H54 (cell line): Measurements from ENCODE around the gene AKAP6.
A peak's percentile ranks its signal among the peaks of the same experiment; 100 is the strongest.

ENCODE experiments used
- DNase-seq: peaks from one replicate; pipeline ENCODE4 v3.0.0; 2011; ENCODE audit warnings: low spot score, mixed read lengths; ENCODE audit not compliant: insufficient read length
- FAIRE-seq: peaks from 3 replicates; lab custom pipeline; 2011; peaks lifted over from hg19 to GRCh38; lab: Jason Lieb, UNC
- POLR2A ChIP-seq: IDR thresholded peaks from 2 replicates; pipeline ENCODE4 v1.6.1; 2011; ENCODE audit warnings: low read depth, mild to moderate bottlenecking, low read length

AKAP6 gene

DNA sequence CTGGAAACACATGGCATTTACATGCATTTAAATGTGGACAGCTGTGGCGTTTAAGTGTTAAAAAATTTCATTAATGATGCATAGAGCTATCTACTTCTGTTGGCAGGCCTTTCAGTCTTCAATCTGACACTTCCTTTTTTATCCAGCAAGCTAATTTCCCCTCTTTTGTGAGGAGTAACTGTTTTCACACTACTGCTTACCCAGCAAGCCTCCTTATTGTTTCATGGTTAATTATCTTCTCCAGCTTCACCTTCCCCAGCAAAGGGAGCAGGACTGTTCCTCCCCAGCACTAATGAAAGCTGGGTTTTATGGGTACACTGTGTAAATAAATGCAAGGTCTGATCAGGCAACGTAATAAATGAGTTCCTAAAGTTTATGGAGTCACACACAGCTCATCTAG is 480.2 kb downstream of the AKAP6 start:
- DNase-seq, result no peak
- peak; percentile 43 for FAIRE-seq

DNA sequence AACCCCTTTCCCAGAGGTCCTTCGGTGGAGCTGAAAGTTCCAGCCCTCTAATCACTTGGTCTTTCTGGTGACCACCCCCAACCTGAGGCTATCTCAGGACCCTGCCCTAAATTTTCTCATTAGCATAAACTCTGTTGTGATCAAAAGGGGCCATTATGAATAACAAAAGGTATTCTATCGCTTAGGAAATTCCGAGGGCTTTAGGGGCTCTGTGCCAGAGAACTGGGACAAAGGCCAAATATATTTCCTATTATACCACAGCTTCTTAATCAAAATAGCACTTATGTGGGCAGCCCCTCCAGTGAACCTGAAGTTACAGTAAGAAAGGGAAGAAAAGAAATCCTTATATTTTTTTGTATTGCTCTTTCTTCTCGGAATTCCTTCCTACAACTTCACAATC is 484.3 kb downstream of the AKAP6 start:
- DNase-seq, result no peak
- no peak for FAIRE-seq
- TF ChIP-seq POLR2A, result no peak

More for the DNA sequence above, 480.2 kb downstream of the AKAP6 start:
- no peak for TF ChIP-seq POLR2A

DNA sequence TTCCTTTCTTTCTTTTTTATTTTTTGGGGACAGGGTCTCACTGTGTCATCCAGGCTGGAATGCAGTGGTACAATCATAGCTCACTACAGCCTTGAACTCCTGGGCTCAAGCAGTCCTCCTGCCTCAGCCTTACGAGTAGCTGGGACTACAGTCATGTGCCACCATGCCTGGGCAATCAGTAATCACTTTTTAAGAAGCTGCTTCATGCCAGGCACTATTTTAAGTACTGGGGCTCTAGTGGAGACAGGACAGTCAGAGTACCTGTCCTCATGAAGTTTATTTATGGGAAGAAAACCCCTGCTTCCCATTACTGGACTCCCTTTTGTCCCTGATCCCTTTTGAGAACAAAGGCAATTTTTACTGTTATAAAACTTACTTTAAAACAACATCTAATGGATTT is 485.6 kb downstream of the AKAP6 start:
- FAIRE-seq, result no peak
- TF ChIP-seq POLR2A, result no peak
- DNase-seq, result no peak

DNA sequence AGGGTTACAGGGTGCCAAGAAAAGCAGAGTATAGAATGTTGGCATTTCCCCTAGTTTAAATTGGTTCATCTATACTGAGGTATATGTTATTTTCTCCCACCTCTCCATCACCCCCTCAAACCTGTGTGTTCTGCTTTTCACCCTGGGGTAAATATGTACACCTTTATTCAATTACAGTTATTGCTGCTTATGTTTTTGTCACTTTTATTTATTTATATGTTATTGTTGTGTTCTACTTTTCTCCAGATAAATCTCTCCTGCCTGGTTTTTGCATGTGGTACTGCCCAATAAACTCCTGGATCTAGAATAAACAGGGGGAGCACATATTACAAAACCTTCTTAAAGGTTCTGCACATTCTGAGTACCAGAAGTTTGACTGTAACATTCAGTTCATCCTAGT is 487.5 kb downstream of the AKAP6 start:
- no peak for DNase-seq
- FAIRE-seq, result no peak
- no peak for TF ChIP-seq POLR2A

DNA sequence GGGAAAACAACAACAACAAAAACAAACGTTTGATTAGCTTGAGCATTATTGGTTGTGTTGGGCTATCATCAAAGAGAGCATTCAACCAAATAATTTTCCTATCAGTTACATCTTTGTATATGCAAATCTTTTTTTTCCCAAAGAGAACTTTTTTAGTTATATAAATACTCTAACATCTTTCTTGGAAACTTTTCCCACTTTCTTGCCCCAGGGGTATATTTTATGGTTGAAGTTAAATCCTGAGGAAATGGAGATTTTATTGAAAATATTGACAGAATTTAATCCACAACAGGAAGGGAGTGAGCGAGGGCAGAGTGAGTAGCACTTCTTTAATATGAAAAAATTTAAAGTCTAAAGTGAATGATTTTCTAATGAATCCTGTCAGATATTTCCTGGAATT is 488.7 kb downstream of the AKAP6 start:
- no peak for TF ChIP-seq POLR2A
- FAIRE-seq (no peak), DNase-seq (no peak)

DNA sequence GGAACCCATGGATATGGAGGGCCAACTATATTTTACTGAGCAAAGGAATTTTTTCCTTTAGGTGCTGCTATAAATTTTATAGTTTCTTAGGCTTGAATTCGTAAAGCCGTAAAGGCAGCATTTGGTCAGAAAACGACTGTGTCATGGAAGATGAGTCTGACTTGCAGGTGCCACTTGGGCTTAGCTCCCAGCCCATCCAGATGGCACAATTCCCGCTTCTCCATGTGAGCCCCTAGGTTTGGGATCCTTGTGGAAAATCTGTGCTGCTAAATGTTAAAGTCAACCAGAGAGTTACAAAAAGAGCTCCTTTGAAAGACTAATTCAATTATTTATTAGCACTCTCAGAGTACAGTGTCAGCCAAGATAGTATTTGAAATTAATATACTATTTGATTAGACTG is 489.5 kb downstream of the AKAP6 start:
- no peak for TF ChIP-seq POLR2A
- DNase-seq (no peak), FAIRE-seq (no peak)

DNA sequence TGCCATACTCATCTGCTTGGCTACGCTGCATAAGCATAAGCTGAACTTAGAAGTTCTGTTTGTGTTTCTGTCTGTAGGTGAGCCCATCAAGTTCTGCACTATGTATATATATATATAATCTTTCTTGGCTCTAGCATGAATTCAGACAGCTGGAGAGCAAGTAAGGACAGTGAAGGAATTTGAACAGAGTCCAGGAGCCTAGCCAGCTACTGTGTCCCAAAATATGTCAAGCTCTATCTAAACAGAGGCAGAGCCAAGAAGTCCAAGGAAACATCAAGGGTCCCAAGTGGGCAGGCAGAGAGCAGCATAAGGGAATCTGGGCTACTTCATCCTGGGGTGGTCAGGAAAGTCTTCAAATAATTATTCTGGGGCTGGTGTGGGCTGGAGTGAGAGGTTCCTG is 491.1 kb downstream of the AKAP6 start:
- FAIRE-seq (no peak), DNase-seq (no peak)
- TF ChIP-seq POLR2A, result no peak

DNA sequence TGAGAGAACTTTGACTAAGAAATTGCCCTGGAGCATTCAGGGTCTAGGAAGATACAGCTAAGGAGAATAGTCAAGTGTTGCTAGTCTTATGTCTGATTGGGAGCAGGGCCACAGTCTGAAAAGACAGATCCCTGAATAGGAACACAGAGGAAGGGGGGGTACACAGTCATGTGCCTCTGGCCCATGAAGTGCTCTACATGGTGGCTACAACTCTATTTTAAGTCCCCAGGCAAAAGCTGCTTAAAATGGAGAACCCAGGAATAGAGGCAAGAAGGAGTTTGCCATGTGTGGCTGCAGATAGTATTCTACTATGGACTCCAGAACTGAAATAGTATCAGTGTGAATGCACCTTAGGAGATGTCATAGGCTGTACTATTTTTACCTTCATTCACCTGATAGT is 491.6 kb downstream of the AKAP6 start:
- no peak for FAIRE-seq
- no peak for TF ChIP-seq POLR2A
- no peak for DNase-seq

DNA sequence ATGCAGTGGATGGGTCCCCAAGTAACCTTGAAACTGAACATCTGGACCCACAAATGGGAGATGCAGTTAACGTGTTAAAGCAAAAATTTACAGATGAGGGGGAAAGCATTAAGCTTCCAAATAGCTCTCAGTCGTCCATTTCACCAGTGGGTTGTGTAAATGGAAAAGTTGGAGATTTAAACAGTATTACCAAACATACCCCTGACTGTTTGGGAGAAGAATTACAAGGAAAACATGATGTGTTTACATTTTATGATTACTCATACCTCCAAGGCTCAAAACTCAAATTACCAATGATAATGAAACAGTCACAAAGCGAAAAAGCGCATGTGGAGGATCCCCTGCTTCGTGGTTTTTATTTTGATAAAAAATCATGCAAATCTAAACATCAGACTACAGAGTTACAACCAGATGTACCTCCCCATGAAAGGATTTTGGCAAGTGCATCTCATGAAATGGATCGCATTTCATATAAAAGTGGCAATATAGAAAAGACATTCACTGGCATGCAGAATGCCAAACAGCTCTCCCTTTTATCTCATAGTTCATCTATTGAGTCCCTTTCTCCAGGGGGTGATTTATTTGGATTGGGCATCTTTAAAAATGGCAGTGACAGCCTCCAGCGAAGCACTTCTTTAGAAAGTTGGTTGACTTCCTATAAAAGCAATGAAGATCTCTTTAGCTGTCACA is 493.0 kb downstream of the AKAP6 start:
- no peak for TF ChIP-seq POLR2A
- DNase-seq, result no peak
- no peak for FAIRE-seq

DNA sequence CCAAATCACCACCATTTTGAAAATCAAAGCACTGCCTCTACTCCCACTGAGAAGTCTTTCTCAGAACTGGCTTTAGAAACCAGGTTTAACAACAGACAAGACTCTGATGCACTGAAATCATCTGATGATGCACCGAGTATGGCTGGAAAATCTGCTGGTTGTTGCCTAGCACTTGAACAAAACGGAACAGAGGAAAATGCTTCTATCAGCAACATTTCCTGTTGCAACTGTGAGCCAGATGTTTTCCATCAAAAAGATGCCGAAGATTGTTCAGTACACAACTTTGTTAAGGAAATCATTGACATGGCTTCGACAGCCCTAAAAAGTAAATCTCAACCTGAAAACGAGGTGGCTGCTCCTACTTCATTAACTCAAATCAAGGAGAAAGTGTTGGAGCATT is 494.6 kb downstream of the AKAP6 start:
- no peak for DNase-seq
- no peak for FAIRE-seq
- TF ChIP-seq POLR2A, result no peak

DNA sequence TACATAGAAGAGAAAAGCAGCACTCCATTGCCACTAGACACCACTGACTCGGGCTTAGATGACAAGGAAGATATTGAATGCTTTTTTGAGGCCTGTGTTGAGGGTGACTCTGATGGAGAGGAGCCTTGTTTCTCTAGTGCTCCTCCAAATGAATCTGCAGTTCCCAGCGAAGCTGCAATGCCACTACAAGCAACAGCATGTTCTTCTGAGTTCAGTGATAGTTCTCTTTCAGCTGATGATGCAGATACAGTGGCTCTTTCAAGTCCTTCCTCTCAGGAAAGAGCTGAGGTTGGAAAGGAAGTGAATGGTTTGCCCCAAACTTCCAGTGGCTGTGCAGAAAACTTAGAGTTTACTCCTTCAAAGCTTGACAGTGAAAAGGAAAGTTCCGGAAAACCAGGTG is 495.1 kb downstream of the AKAP6 start:
- no peak for DNase-seq
- no peak for FAIRE-seq
- no peak for TF ChIP-seq POLR2A

DNA sequence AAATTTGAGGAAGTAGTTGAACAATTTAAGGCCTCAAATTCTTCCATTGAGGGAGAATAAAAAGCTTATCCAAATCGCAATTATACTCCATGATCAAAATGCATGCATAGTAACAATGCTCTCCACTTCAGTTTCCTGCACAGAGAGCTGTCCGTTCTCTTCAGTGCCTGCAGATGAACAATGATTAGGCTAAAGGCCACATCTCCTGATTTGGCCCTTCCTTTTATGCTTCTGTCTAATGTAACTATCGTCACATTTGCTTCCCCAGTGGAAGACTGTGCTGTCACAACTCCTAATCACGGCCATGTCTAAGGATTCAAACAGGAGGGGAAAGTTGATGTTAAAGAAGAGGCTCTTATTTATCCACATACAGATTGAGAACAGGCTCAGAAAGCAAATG is 496.0 kb downstream of the AKAP6 start:
- DNase-seq (no peak), FAIRE-seq (no peak)
- TF ChIP-seq POLR2A, result no peak

DNA sequence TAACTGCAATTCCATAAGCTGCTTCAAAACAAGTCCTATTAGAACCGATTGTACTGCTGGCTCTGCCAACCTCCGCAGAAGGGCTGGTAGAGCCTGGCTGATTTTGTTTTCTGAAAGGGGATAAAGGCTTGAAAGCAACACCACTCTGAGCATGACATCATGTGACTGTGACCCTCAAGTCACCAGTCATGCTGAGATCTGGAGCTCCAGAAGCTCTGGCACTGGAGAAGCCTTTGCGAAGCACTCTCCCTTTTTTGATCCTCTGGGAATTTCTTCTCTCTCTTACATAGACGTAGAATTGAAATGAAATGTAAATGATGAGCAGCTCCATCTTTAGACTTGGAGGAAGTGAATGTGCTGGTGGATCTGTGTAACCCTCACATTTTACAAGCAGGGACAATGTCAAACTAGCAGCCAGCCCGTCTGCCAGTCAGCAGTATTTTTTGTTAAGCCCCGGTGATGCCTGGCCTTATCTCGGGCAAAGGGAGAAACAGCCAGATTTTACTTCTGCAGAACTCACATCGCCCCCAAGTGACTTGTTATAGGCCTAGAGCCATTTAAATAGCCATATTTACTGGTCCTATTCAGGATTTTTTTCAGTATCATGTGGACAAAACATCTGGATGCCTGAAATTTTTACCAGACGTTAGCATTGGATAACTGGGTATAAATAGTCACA is 497.4 kb downstream of the AKAP6 start:
- FAIRE-seq (no peak), DNase-seq (no peak)
- no peak for TF ChIP-seq POLR2A

DNA sequence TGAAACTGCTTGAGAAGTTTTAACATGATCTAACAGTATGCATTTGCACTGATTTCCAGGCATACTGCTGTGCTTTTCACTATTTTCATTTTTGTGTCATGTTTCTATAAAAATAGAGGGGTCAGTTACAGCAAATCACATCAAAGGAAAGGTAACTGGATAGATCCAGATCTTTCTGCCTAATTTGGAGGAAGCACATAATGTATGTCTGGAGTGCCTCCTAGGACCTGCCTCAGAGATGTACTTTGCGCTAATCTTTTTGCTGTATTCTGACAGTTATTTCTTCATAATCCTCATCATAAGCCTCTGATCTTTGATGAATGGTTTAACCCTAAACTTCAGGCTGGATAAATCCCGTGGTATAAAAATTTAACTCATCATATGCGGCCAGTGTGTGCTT is 498.4 kb downstream of the AKAP6 start:
- FAIRE-seq (peak; percentile 6), DNase-seq (no peak)
- TF ChIP-seq POLR2A, result no peak

DNA sequence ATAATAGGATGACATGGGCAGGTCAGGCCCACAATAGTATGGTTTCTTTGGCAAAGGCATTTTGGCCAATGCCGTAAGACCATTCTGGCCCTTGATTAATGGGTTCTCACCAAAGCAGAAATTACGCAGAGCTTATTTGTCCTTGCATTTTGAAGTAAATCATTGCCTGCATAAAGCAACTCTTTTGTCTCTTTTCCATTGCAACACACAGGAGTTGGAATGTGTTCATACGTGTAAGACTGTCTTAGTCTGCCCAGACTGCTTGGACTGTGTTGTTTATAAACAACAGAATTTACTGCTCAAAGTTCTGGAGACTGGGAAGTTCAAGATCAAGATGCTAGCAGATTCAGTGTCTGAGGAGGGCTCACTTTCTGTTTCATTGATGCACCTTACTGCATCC is 506.8 kb downstream of the AKAP6 start:
- DNase-seq (no peak), FAIRE-seq (peak; percentile 48)
- no peak for TF ChIP-seq POLR2A

DNA sequence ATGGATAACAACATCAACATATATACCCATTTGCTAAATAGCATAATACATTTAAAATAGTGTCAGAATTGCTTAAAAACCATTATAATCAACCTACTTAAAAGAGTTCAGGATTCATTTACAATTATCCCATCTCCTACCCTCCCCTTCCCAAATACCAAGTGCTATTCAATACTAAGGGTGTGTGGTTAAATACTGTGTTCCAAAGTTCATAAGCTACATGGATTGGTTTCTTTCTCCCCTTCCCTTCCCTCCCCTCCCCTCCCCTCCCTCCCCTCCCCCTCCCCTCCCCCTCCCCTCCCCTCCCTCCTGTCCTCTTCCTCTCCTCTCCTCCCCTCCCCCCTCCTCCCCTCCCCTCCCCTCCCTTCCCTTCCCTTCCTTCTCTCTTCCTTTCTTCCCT is 512.6 kb downstream of the AKAP6 start:
- DNase-seq, result no peak
- no peak for FAIRE-seq
- TF ChIP-seq POLR2A, result no peak
